Measurements from ENCODE around the gene MEGF11.

GRCh38 chr15:66070220-66070934 lies 183.2 kb downstream of the MEGF11 start:
- TF ChIP-seq CTCF (conservative IDR thresholded peaks at IDR 0.05) (no peak), EZH2 (IDR thresholded peaks at IDR 0.05; ENCODE audit: low read depth) (no peak)
